BJ (cell line): ENCODE data around the gene ITGA8. TPM values are rescaled to one million over a fixed set of nuclear protein-coding genes. Genes with fewer than 3 reads are reported as not detected.

Experiments used
- CTCF ChIA-PET: fragments of 350-600 bp; formaldehyde crosslinking; extraction: SDS; loops from one replicate; lab custom pipeline; 2021; ENCODE audit warnings: antibody characterized with exemption, inconsistent platforms; lab: Yijun Ruan, JAX
- POLR2A ChIA-PET: fragments of 300-600 bp; sonication (Branson Sonifier 250); formaldehyde crosslinking; extraction: SDS; loops from one replicate; lab custom pipeline; 2021; ENCODE audit warnings: antibody characterized with exemption; lab: Charles Lee
- DNase-seq: peaks from one replicate; pipeline ENCODE4 v3.0.0-alpha.2; 2011; ENCODE audit warnings: low read depth
- H3K27me3 ChIP-seq: 2 replicates; pipeline ENCODE4 v1.6.0; 2011; ENCODE audit warnings: low read length; ENCODE audit not compliant: control insufficient read depth, insufficient read depth
- H3K36me3 ChIP-seq: 2 replicates; pipeline ENCODE4 v1.5.1; 2011; ENCODE audit warnings: low read length; ENCODE audit not compliant: control insufficient read depth, insufficient read depth
- H3K4me3 ChIP-seq: 2 replicates; pipeline ENCODE4 v1.5.1; 2011; ENCODE audit warnings: low read depth, mild to moderate bottlenecking, control low read depth, low read length
- CTCF ChIP-seq: IDR thresholded peaks from 2 replicates; pipeline ENCODE4 v1.5.1; 2011; ENCODE audit warnings: low read depth, mild to moderate bottlenecking, control low read depth, inconsistent platforms, low read length, moderate library complexity; ENCODE audit not compliant: insufficient read depth
- polyA plus RNA-seq: library from polyadenylated mRNA; depleted of rRNA; stranded (reverse); fragments of >200 nt; gene quantifications from 2 replicates; pipeline ENCODE4 v1.2.3, GENCODE V29; 2011

Gene ITGA8
- polyA plus RNA-seq, 1 experiment = 10.1 TPM

- no peak for TF ChIP-seq CTCF
- DNase-seq = no peak
- ChIA-PET POLR2A (interaction anchor here (0.6 kb wide), 1 partner anchor 54 kb away, joined by 3 read pairs; no protein-coding TSS in a partner anchor), CTCF (interaction anchor here (0.9 to 1.4 kb wide), 3 partner anchors 21 to 191 kb away, joined by 3 to 6 read pairs (median 4); no protein-coding TSS in a partner anchor)
- no peaks in the 10 kb centered on the region for H3K27me3 ChIP-seq
- H3K4me3 ChIP-seq = no peak overlapping the region
- H3K36me3 ChIP-seq = no peaks in the 10 kb centered on the region
These were observed 67.0 kb downstream of the ITGA8 start for GRCh38 chr10:15652757-15653156.

DNA sequence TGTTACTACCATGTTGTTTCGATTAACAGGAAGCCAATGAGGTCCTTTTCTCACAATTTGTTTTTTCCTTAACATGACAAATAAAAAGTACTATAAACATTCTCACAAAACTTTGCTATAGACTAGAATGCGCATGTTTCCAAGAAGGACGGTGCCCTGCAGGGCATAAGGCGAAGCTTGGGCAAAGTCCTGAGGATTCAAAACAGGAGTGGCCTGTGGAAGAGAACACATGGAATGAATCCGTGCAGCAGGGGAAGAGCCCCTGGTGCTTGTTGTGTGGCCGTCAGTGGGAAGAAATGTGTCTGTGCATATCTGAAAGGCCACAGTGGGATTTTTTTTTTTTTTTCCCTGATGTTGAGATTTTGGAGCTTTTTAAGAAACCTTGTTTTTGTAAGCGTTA is 67.6 kb downstream of the ITGA8 start:
- ChIA-PET CTCF (interaction anchor here (0.9 to 1.4 kb wide), 3 partner anchors 21 to 191 kb away, joined by 3 to 6 read pairs (median 4); no protein-coding TSS in a partner anchor), POLR2A (interaction anchor here (0.6 kb wide), 1 partner anchor 53 kb away, joined by 3 read pairs; no protein-coding TSS in a partner anchor)
- no peak for TF ChIP-seq CTCF
- no peak for DNase-seq
- no peak overlapping the region for H3K4me3 ChIP-seq
- no peaks in the 10 kb centered on the region for H3K27me3 ChIP-seq
- no peaks in the 10 kb centered on the region for H3K36me3 ChIP-seq

GRCh38 chr10:15651175-15651574 is 68.5 kb downstream of the ITGA8 start:
- no peak for DNase-seq
- no peak for TF ChIP-seq CTCF
- Histone ChIP-seq H3K4me3 (no peak overlapping the region), H3K27me3 (no peaks in the 10 kb centered on the region), H3K36me3 (no peaks in the 10 kb centered on the region)
- ChIA-PET POLR2A (interaction anchor here (0.6 kb wide), 1 partner anchor 41 kb away, joined by 5 read pairs; no protein-coding TSS in a partner anchor), CTCF (no interaction called here)

GRCh38 chr10:15642095-15642494 is 77.6 kb downstream of the ITGA8 start:
- ChIA-PET CTCF (no interaction called here), POLR2A (no interaction called here)
- Histone ChIP-seq H3K36me3 (no peaks in the 10 kb centered on the region; the same call in 1 of the 2 replicates), H3K4me3 (no peak overlapping the region), H3K27me3 (no peaks in the 10 kb centered on the region)
- no peak for TF ChIP-seq CTCF
- no peak for DNase-seq

DNA sequence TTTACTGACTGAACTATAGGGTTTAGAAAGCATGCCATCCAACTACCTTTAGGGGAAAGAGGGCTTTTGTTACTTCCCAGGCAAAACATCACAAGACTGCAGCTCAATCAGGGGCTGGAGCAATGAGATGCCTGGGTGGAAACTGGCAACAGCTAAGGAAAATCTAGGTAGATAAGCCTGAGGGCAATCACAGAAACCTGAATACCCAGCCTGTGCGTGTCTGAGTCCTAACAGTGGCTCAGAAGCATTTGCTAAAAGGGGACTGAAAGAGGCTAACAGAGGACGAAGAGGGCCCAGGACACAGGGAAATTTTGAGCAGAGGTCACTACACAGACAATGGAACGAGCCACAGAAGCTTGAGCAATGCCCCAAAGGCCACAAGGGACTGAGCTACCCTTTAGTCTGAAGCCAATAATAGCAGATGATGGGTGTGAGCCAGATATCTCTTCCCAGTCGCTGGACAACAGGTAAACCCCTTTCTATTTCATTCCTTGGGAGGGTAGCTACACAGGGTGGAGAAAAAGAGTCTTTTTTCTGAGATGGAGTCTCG is 79.1 kb downstream of the ITGA8 start:
- Histone ChIP-seq H3K4me3 (no peak overlapping the region), H3K27me3 (no peaks in the 10 kb centered on the region), H3K36me3 (no peaks in the 10 kb centered on the region; the same call in 1 of the 2 replicates)
- no peak for DNase-seq
- TF ChIP-seq CTCF = no peak
- ChIA-PET CTCF (interaction anchor here (1.1 kb wide), 1 partner anchor 16 kb away, joined by 3 read pairs; no protein-coding TSS in a partner anchor), POLR2A (no interaction called here)
